ENCODE results near the gene CHDH.

DNA sequence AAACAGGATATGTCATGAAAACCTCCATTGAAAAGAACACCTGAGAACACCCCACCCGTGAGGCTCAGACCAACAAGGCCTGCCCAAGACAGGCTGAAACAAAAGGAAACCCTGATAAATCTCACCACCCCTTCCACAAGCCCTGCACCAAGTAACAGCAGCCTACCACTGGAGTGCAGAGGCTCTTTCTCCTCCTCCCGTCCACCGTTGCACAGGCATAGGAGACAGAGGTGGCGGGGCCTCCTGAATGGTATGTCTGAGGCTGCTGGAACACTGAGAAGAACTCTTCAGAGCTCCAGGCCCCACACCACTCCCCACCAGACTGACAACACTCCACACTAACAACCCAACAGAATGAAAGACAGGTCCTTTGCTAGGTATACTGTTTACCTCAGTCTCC is 21.4 kb downstream of the CHDH start:
- TF ChIP-seq POLR2A (IDR thresholded peaks at IDR 0.05; ENCODE audit: low read length) (no peak), CEBPB (IDR thresholded peaks at IDR 0.05) (no peak), MAZ (IDR thresholded peaks at IDR 0.05; ENCODE audit: borderline replicate concordance, low read depth, low read length) (no peak), ESRRA (IDR thresholded peaks at IDR 0.05; ENCODE audit: borderline replicate concordance, low read length) (no peak), RAD21 (conservative IDR thresholded peaks at IDR 0.05 in 1 of 2, IDR thresholded peaks at IDR 0.05 in 1 of 2) (no peak), RARB (CRISPR knock-in tag; IDR thresholded peaks at IDR 0.05) (no peak)
- TF ChIP-seq, protein P1, sequence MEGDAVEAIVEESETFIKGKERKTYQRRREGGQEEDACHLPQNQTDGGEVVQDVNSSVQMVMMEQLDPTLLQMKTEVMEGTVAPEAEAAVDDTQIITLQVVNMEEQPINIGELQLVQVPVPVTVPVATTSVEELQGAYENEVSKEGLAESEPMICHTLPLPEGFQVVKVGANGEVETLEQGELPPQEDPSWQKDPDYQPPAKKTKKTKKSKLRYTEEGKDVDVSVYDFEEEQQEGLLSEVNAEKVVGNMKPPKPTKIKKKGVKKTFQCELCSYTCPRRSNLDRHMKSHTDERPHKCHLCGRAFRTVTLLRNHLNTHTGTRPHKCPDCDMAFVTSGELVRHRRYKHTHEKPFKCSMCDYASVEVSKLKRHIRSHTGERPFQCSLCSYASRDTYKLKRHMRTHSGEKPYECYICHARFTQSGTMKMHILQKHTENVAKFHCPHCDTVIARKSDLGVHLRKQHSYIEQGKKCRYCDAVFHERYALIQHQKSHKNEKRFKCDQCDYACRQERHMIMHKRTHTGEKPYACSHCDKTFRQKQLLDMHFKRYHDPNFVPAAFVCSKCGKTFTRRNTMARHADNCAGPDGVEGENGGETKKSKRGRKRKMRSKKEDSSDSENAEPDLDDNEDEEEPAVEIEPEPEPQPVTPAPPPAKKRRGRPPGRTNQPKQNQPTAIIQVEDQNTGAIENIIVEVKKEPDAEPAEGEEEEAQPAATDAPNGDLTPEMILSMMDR (IDR thresholded peaks at IDR 0.05) = no peak

Data from A549 (cell line).